OCI-LY3 (cell line): ENCODE data around the gene DENND1A.

Experiments
- CTCF ChIP-seq: fragments of 200-600, 300-600 bp; sonication (generic); IDR thresholded peaks from 2 replicates; pipeline ENCODE4 v1.5.1; 2014; ENCODE audit warnings: antibody characterized with exemption, low read length, low read depth
- EZH2phosphoT487 ChIP-seq: fragments of 200-600 bp; shearing (Covaris generic); IDR thresholded peaks from 2 replicates; pipeline ENCODE4 v1.6.1; 2018; ENCODE audit warnings: antibody characterized with exemption, mixed run types, low read depth

- TF ChIP-seq CTCF (no peak), EZH2phosphoT487 (no peak)
These were observed 580.9 kb downstream of the DENND1A start for GRCh38 chr9:123349033-123349432.
